ENCODE measurements around the gene CTIF.

DNA sequence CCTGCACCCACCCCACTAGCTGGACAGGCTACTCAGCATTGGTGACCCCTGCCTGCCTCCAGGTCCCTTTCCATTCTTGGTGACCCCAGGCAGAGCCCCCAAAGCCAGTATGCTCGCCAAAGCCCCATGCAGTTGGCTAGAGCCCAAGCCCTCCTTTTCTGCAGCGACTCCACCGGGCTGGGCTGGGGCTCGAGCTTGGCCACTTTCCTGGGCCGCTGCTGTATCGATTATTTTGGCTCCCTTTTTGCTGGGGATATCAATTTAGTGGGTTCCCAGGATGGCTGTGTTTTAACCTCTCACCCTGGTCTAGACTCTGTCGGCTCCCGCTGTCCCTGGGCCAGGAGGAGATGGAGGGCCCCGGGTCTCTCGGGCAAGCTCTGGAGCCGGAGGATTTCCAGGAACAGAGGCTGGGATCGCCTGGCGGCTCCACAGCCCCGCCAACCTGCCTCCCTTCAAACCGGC is 335.9 kb downstream of the CTIF start:
- TF ChIP-seq POLR2AphosphoS5 (IDR thresholded peaks at IDR 0.05): no peak
- TF ChIP-seq POLR2A (IDR thresholded peaks at IDR 0.05): no peak
- TF ChIP-seq, protein P1, sequence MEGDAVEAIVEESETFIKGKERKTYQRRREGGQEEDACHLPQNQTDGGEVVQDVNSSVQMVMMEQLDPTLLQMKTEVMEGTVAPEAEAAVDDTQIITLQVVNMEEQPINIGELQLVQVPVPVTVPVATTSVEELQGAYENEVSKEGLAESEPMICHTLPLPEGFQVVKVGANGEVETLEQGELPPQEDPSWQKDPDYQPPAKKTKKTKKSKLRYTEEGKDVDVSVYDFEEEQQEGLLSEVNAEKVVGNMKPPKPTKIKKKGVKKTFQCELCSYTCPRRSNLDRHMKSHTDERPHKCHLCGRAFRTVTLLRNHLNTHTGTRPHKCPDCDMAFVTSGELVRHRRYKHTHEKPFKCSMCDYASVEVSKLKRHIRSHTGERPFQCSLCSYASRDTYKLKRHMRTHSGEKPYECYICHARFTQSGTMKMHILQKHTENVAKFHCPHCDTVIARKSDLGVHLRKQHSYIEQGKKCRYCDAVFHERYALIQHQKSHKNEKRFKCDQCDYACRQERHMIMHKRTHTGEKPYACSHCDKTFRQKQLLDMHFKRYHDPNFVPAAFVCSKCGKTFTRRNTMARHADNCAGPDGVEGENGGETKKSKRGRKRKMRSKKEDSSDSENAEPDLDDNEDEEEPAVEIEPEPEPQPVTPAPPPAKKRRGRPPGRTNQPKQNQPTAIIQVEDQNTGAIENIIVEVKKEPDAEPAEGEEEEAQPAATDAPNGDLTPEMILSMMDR (IDR thresholded peaks at IDR 0.05): no peak

Measured in transverse colon (tissue), 4 donors.